Stimulated activated CD8-positive, alpha-beta memory T cell treated with anti-CD3 and anti-CD28 coated beads, Interleukin-7, amount 100 ng/mL, for 1 hour (primary cell): ENCODE results near the gene ATP2B2.
"Not testable (repeated sequence)": the region's sequence is repeated elsewhere in the genome, so short reads cannot be mapped to it uniquely, and the experiment has no call there.

Source experiments
- DNase-seq, 2 donors: peaks; one replicate each; pipeline ENCODE4 v3.0.0-alpha.2; 2020; ENCODE audit warnings: low read depth in 2 of 2

The ATP2B2 gene

GRCh38 chr3:10505050-10505790, at the start of gene ATP2B2:
TSS of gene ATP2B2 (minus strand) at chr3:10505586. CDS start at chr3:10449543, 56,043 bp downstream.
- DNase-seq = no peak

DNA sequence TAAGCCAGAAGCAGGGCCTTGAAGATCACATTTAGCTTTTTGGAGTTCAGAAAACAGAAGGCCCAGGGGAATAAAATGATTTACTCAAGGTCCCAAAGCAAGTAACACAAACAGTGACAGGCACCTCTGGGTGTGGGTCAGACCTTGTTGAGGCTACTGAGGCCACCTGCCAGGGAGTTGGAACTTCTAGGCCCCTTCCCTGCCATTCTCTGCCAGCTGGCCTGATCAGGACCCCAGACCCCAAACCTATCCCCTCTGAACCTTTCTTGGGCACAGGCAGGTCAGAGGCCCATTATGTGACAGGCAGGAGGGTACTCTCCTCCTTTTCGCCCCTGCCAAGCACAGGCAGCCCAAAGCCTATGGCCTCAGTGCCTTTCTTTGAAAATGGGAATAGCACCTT, 49.4 kb upstream of the ATP2B2 start:
- no peak for DNase-seq

DNA sequence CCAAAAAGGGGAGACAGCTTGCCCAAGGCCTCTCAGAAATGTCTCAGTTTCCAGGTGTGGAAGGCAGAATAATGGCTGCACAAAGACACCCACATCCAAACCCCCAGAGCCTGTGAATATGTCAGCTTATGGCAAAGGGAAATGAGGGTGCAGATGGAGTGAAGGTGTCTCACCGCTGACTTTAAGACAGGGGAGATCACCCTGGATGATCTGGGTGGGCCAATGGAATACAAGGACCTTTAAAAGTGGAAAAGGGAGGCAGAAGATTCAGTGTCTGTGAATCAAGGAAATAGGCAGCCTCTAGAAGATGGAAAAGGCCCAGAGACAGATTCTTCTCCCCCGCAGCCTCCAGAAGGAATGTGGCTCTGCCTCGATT, 48.8 kb upstream of the ATP2B2 start:
- no peak for DNase-seq

- no peak for DNase-seq
Measured at GRCh38 chr3:10553591-10554235, 48.3 kb upstream of the ATP2B2 start.

DNA sequence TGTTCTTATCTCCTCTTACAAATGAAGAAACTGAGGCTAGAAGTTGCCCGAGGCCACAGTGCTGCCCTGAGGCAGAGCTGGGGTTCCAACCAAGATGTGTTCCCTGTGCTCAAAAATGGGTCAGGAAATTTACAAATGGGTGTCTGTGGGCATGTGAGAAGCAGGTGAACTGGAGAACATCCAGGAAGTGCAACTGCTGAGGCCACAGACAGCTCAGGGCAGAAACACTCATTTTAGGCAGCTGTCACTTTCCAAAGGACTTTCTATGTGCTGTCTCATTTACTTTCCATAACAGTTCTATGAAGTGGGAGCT, 47.2 kb upstream of the ATP2B2 start:
- no peak for DNase-seq

DNA sequence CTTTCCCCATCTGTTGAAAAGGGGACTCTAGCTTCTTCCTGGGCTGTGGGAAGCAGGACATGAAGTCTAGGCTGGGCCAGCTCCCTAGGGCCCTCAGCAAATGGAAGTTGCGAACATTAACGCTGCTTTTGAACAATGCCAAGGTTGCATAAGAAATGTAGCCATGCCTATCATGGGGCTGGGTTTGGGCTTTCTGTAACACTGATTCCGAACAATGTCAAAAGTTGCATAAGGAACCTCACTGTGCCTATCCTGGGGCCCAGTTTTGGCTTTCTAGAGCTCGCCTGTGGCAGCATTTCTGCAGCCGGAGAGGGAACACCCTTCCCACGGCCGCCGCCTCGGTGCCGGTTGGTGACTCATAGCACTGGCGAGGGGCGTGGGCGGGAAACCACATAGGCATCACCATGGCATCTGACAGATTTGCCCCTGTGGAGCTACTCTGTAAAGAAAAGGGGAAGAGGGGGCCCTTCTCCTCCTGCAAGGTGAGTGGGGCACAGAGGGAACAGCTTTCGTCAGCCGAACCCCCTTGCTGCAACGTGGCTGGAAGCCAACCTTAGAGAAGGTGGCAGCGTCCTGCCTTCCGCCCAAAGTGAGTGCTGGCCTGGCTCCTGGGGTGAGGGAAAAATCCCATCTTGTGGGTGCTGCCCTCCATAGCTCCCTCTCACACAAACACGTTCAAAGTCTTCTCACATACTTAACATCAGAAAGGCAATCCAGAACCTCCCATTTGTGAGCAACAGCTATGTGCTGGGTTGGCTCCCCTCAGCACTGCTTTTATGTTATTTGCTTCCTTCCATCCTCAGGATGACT, 46.6 kb upstream of the ATP2B2 start:
- peak; percentile 53 to 62 for DNase-seq

DNA sequence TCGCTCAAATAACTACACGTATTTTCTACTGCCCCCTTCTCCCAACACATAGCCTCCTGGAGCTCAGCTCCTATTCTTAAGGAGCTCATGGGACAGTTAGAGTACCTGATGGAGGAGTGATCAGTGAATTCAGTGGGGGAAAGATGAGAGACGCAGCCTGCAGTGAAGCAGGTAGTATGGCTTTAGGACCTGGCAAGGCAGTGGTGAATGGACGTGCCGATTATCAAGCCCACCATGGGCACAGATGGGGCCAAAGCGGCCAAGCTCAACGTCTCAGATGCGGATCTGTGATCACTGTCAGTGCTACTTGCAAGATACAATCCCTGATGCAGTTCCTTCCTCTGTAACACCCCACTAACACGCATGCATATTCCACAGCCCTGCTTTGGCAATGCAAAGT, 45.8 kb upstream of the ATP2B2 start:
- DNase-seq = no peak

- no peak for DNase-seq
Measured at GRCh38 chr3:10550705-10551104, 45.3 kb upstream of the ATP2B2 start.

DNA sequence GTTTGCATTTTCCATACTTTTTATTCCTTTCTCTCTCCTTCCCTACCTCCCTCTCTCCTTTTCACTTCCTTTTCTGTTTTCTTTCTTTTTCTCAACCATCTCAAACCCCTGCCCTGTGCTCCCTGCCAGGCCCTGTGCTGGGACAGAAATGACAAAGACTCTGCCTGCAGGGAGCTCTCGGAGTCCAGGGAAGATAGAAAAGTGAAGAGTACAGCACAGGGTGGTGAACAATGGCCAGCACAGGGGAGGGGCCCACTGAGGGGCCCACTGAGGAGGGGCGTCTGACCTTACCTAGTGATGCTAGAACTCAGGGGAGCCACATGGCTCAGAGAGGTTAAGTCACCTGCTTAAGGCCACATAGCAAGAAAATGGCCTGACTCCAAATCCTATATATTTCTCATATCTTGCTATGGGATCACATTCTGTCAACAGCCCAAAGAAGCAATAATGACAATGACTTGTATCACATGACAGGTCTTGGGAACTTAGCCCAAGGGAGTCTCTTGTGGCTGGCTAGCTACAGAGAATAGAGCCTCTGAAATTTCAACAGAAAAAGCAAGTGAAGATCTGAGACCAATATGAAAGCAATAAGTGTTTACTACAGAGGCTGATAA, 44.3 kb upstream of the ATP2B2 start:
- DNase-seq = no peak

- no peak for DNase-seq
Measured at GRCh38 chr3:10548992-10549391, 43.6 kb upstream of the ATP2B2 start.

GRCh38 chr3:10547841-10548783, 42.7 kb upstream of the ATP2B2 start:
- DNase-seq = no peak

DNA sequence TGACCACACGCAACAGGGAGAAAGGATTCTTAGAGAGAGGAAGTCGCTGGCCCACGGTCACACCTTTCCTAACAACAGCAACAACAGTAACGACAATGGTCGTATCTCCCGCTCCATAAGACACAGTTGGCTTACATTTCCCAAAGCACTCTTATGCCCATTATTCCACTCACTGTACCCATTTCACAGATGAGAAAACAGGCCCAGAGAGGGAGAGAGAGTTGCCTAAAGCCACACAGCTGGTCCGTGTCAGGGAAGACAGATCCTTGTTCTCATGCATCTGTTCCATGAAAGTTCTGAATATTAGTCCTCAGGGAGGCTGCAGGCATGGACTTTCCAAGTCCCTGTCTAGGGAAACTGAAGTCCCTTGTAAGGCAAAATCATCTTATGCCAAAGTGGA, 42.0 kb upstream of the ATP2B2 start:
- DNase-seq = no peak

GRCh38 chr3:10546820-10547263, 41.5 kb upstream of the ATP2B2 start:
- DNase-seq = no peak

- no peak for DNase-seq
Measured at GRCh38 chr3:10546181-10546624, 40.8 kb upstream of the ATP2B2 start.

- DNase-seq = no peak
Measured at GRCh38 chr3:10542518-10542917, 37.1 kb upstream of the ATP2B2 start.

DNA sequence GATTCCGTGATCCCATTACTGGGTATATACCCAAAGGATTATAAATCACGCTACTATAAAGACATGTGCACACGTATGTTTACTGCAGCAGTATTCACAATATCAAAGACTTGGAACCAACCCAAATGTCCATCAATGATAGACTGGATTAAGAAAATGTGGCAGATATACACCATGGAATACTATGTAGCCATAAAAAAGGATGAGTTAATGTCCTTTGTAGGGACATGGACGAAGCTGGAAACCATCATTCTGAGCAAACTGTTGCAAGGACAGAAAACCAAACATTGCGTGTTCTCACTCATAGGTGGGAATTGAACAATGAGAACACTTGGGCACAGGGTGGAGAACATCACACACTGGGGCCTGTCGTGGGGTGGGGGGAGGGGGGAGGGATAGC, 35.0 kb upstream of the ATP2B2 start:
- not testable (repeated sequence) for DNase-seq

- no peak for DNase-seq
Measured at GRCh38 chr3:10534066-10534465, 28.7 kb upstream of the ATP2B2 start.

- DNase-seq = no peak
Measured at GRCh38 chr3:10533737-10534023, 28.3 kb upstream of the ATP2B2 start.

GRCh38 chr3:10532939-10533736, 27.8 kb upstream of the ATP2B2 start:
- DNase-seq = no peak

GRCh38 chr3:10531031-10531430, 25.6 kb upstream of the ATP2B2 start:
- no peak for DNase-seq

DNA sequence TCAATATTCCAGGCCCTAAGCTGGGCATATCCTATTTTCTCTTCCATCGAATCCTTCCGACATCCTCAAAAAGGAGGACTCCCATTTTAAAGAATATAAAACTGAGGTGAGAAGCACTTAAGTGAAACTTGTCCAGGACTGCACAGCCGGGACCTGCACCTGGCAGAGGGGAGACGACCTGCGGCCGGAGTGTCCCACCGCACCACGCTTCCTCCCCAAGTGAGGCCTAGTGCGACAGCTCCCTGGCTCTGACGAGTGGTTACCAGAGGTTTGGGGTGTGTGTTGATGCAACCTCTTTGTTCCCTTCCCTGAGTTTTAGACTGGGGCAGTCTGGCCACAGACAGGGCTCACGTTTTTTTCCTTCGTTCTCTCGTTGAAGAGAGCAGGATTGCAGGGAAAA, 24.9 kb upstream of the ATP2B2 start:
- no peak for DNase-seq
